Nephron progenitor cell (in vitro differentiated cells): ENCODE measurements around the gene NELFB.

Experiments used
- DNase-seq: peaks from one replicate; pipeline ENCODE4 v3.0.0; 2021
- H3K27ac Mint-ChIP-seq: 2 replicates; pipeline ENCODE4 v1.8.0; 2021; ENCODE audit warnings: mild to moderate bottlenecking, moderate library complexity, mixed read lengths
- H3K27me3 Mint-ChIP-seq: 2 replicates; pipeline ENCODE4 v1.8.0; 2021; ENCODE audit warnings: mild to moderate bottlenecking, low read depth, mixed read lengths; ENCODE audit not compliant: poor library complexity
- H3K36me3 Mint-ChIP-seq: 2 replicates; pipeline ENCODE4 v1.8.0; 2021; ENCODE audit warnings: low read depth, mixed read lengths
- H3K4me1 Mint-ChIP-seq: 2 replicates; pipeline ENCODE4 v1.8.0; 2021; ENCODE audit warnings: mixed read lengths
- H3K4me3 Mint-ChIP-seq: 2 replicates; pipeline ENCODE4 v1.8.0; 2021; ENCODE audit warnings: mild to moderate bottlenecking, moderate library complexity, mixed read lengths
- H3K9me3 Mint-ChIP-seq: 2 replicates; pipeline ENCODE4 v1.8.0; 2021; ENCODE audit warnings: mild to moderate bottlenecking, moderate library complexity, mixed read lengths
- TF ChIP-seq, protein P1 (sequence below): fragments of 200-600 bp; sonication (generic); IDR thresholded peaks from 2 replicates; pipeline ENCODE4 v1.5.0; 2021; ENCODE audit warnings: antibody characterized with exemption

NELFB gene

DNA sequence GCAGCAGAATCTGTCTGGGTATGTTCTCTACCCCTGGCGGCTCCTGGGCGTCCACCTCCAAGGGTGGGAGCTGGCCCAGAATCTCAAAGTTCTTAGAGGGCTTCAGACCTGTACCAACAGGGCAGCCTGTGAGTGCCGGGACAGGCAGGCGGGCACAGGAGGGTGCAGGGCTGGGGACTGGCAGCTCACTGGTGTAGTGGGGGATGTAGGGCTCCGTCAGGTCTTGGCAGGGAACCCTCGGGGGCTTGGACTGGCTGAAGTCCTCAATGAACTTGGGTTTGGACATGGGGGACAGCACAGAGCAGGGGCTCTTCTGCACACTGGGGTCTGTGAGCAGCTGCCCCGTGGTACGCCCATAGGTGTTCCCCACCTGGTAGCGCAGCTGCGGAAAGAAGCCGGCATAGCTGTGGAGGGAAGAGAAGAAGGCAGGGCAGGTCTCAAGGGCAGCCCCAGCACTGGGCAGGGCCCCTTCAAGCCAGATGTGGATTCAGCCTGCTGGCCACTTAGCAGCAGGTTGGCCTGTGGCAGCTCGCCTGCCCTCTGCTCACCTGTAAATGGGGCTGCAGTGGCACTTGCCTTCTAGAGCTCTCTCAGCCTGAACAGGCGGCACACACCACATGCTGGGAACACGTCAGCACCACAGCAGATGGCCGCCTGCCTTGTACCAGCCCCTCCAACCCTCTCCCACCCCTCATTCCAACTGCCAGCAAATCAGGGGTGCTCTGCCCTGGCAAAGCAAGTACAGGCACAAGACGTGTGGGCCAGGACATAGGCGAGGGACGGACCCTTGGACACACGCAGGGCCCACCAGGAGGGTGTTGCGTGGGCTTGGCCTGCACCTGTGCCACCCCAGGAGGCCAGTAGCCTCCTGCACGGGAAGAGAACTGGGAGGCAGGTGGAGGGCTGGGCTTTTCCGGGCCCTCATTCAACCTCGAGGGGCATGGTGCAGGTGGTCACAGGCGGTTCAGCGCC lies 9.4 kb upstream of the NELFB start:
- no peak for DNase-seq
- H3K36me3 Mint-ChIP-seq, result peaks cover 15% of the 10 kb centered on the region
- H3K4me3 Mint-ChIP-seq, result no peak overlapping the region
- peaks cover 54% of the 10 kb centered on the region for H3K4me1 Mint-ChIP-seq
- no peak overlapping the region for H3K27ac Mint-ChIP-seq
- peaks cover 10% of the 10 kb centered on the region for H3K27me3 Mint-ChIP-seq
- TF ChIP-seq, protein P1, sequence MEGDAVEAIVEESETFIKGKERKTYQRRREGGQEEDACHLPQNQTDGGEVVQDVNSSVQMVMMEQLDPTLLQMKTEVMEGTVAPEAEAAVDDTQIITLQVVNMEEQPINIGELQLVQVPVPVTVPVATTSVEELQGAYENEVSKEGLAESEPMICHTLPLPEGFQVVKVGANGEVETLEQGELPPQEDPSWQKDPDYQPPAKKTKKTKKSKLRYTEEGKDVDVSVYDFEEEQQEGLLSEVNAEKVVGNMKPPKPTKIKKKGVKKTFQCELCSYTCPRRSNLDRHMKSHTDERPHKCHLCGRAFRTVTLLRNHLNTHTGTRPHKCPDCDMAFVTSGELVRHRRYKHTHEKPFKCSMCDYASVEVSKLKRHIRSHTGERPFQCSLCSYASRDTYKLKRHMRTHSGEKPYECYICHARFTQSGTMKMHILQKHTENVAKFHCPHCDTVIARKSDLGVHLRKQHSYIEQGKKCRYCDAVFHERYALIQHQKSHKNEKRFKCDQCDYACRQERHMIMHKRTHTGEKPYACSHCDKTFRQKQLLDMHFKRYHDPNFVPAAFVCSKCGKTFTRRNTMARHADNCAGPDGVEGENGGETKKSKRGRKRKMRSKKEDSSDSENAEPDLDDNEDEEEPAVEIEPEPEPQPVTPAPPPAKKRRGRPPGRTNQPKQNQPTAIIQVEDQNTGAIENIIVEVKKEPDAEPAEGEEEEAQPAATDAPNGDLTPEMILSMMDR, result no peak
- H3K9me3 Mint-ChIP-seq, result no peaks in the 10 kb centered on the region

DNA sequence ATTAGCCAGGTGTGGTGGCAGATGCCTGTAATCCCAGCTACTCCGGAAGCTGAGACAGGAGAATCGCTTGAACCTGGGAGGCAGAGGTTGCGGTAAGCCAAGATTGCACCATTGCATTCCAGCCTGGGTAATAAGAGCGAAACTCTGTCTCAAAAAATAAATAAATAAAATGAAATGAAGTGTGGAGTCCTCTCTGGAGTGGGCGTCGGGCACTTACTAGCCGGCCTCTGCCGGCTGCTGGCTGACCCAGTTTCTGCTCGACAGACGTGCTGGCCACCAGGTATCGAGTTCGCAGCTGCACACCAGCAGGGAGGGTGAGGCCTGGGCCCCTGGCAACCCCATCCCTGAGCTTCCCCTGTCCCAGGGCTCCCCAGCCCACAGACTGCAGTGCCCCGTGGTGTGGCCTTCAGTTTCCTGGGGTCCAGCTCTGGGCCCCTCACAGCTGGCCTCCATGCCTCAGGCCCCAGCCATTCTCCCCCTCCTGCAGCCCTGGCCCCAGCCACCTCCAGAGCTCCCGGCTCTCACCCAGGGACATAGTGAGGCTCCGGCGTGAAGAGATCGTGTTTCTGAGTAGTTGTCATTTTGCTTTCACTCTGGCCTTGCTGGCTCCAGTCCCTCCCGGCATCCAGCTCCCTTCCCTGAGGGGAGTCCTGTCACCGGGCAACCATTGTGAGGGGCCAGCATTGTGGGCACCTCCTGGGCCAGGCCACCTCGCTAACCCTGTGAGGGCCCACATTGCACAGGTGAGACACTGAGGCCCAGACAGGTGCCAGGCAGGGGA lies 7.8 kb upstream of the NELFB start:
- no peaks in the 10 kb centered on the region for H3K9me3 Mint-ChIP-seq
- peaks cover 12% of the 10 kb centered on the region for H3K36me3 Mint-ChIP-seq
- TF ChIP-seq, protein P1, result no peak
- H3K4me3 Mint-ChIP-seq, result no peak overlapping the region
- DNase-seq, result no peak
- no peak overlapping the region for H3K27ac Mint-ChIP-seq
- peaks cover 10% of the 10 kb centered on the region for H3K27me3 Mint-ChIP-seq
- peaks cover 60% of the 10 kb centered on the region for H3K4me1 Mint-ChIP-seq

DNA sequence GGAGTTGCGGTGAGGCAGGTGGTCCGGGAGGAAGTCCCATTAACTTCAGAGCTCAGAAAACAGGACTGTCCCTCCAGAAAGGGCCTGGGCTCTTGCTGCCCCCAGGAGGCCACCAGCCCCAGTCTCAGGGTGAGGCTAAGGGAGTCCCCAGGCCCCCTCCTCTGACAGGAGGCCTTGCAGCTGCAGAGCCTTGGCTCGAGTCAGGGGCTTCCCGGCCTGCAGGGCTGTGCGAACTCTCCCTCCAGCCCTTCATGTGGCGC lies 7.3 kb upstream of the NELFB start:
- Mint-ChIP-seq H3K27me3 (peaks cover 10% of the 10 kb centered on the region), H3K9me3 (no peaks in the 10 kb centered on the region), H3K36me3 (peaks cover 7% of the 10 kb centered on the region), H3K27ac (no peak overlapping the region), H3K4me1 (peaks cover 55% of the 10 kb centered on the region), H3K4me3 (no peak overlapping the region)
- TF ChIP-seq, protein P1, result no peak
- DNase-seq, result no peak

DNA sequence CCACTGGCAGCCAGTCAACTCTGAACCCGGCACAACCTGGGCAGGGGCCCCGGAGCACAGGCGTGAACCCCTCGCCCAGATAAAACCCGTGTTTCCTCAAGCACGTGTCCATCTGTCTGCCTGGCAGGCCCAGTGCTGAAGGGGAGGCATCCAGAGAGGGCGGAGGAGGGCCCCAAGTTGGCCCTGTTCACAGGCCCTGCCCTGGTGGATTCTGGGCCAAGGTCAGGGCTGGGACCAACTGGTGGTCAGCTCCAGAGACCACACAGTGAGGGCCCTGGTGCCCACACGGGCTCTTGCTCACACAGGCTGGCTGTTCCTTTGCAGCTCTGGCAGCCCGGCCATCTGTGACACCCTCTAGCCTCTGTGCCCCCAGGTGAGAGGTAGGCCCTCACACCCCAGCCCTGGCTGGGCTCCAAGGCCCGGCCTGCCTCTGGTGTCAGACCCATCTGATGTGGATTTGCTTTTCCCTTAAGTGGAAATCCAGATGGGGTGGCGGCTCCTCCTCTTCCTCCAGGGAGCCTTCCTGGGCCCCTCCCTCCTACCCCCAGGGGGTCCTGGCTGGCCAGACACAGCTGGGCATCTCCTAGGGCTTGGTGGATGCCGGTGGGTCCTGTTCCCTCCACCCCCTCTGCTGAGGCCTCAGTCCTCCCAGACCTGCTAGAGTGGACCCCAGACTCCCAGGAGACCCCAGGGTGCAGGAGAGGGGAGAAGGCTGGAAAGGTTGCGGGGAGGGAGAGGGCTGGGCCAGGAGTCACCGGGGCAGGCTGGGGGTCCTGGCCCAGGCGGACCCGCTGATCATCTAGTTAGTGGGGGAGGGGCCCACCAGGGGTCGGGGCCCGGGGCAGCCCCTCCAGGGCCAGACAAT lies 4.6 kb upstream of the NELFB start:
- TF ChIP-seq, protein P1, result no peak
- no peak overlapping the region for H3K27ac Mint-ChIP-seq
- peaks cover 49% of the 10 kb centered on the region for H3K4me1 Mint-ChIP-seq
- H3K9me3 Mint-ChIP-seq, result no peaks in the 10 kb centered on the region
- no peaks in the 10 kb centered on the region for H3K36me3 Mint-ChIP-seq
- no peak overlapping the region for H3K4me3 Mint-ChIP-seq
- DNase-seq, result no peak
- H3K27me3 Mint-ChIP-seq, result peaks cover 10% of the 10 kb centered on the region

DNA sequence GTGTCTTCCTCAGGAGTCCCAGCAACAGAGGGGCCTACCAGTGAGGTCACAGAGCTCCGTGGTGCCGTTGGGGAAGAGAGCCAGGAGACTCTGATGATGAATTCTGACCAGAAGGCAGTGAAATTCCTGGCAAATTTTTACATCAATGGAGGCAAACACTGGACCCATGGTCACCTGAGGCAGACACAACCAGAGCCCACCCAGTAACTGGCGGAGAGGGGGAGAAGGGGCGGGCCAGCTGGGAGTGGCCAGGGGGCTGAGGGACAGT lies 4.0 kb upstream of the NELFB start, which contains the start of gene STPG3:
Gene STPG3 (plus strand): TSS at position 93 of the 268 bp plus-strand sequence. CDS start 1 bp downstream, at position 94.
- Mint-ChIP-seq H3K4me1 (peaks cover 53% of the 10 kb centered on the region), H3K27ac (no peak within 1 kb of the TSS), H3K36me3 (no peaks in the 10 kb centered on the region), H3K4me3 (peak within 1 kb of the TSS; percentile 27), H3K27me3 (peaks cover 7% of the 10 kb centered on the region), H3K9me3 (no peaks in the 10 kb centered on the region)
- TF ChIP-seq, protein P1, result no peak
- no peak for DNase-seq
